ENCODE data around the gene SEPTIN6. TPM values are rescaled to one million over a fixed set of nuclear protein-coding genes. Genes with fewer than 3 reads are reported as not detected.

The SEPTIN6 gene
- total RNA-seq, 1 experiment from 2014 or later: 31.2 TPM

DNA sequence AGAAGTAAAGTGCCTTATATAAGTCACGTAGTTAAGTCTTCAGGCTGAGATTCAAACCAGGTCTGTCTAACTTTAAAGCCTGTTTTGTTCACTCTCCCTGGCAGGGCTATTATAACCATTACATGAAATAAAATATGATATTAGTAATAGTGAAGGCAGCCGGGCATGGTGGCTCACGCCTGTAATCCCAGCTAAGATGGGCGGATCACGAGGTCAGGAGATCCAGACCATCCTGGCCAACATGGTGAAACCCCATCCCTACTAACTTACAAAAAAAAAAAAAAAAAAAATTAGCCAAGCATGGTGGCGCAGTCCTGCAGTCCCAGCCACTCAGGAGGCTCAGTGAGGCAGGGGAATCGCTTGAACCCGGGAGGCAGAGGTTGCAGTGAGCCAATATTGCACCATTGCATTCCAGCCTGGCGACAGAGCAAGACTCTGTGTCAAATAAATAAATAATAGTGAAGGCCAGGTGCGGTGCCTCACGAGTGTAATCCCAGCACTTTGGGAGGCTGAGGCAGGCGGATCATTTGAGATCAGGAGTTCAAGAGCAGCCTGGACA, 43.3 kb upstream of the SEPTIN6 start:
- ChIA-PET CTCF (interaction anchor here (1.6 kb wide), 1 partner anchor 126 kb away, joined by 3 read pairs; no protein-coding TSS in a partner anchor), POLR2A (no interaction called here)
- Histone ChIP-seq H3K36me3 (ENCODE audit: control insufficient read depth, insufficient read depth, low read length) (no peaks in the 10 kb centered on the region), H3K4me3 (ENCODE audit: low read depth in 2 of 2, low read length in 2 of 2) (no peak overlapping the region), H3K27ac (ENCODE audit: low read length) (no peak overlapping the region), H3K4me1 (ENCODE audit: control insufficient read depth, insufficient read depth, low read length) (peaks cover 8% of the 10 kb centered on the region; the same call in 1 of the 2 replicates), H3K27me3 (ENCODE audit: control insufficient read depth, insufficient read depth, low read length) (no peaks in the 10 kb centered on the region), H3K9me3 (ENCODE audit: control insufficient read depth, insufficient read depth, low read depth, low read length) (no peaks in the 10 kb centered on the region)
- no peak for ATAC-seq
- intact Hi-C loops (cut with micrococcal nuclease; ENCODE audit: unreplicated experiment): no loop called here
- no TSS peak for BruUV-seq (replicated peaks)
- no peak for TF ChIP-seq POLR2AphosphoS5 (IDR thresholded peaks at IDR 0.05; ENCODE audit: low read depth, low read length)
- in situ Hi-C loops (cut with HindIII; ENCODE audit: low pct_unique_long_range_greater_than_20kb, low sequenced_read_pairs): no loop called here
- DNase-seq (ENCODE audit: low read depth, low spot score): no peak

DNA sequence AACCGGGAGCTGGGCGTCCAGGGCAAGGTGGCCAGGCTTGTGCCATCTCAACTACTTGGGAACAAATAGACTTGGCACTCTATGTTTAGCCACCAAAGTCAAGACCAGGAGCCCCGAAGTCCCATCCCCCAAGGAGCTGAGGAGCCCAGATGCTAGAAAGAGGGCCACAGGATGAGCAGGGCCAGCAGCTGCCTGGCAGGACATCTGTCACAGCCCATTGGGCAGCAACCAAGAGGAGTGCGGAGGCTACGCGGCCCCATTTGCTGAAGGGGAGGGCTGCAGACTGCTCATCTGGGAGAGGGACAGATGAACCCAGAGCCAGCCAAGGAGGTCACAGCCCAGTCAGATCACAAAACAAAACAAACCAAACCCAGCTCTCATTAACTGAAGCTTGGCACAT, 42.5 kb upstream of the SEPTIN6 start:
- H3K9me3 ChIP-seq (ENCODE audit: control insufficient read depth, insufficient read depth, low read depth, low read length): no peaks in the 10 kb centered on the region
- POLR2A ChIA-PET: interaction anchor here (0.9 kb wide), 1 partner anchor 25 kb away, joined by 3 read pairs; no protein-coding TSS in a partner anchor
- in situ Hi-C loops (cut with HindIII; ENCODE audit: low pct_unique_long_range_greater_than_20kb, low sequenced_read_pairs) (no loop called here), intact Hi-C loops (cut with micrococcal nuclease; ENCODE audit: unreplicated experiment) (no loop called here)
- peaks cover 8% of the 10 kb centered on the region; the same call in 1 of the 2 replicates for H3K4me1 ChIP-seq (ENCODE audit: control insufficient read depth, insufficient read depth, low read length)
- no TSS peak for BruUV-seq (replicated peaks)
- no peaks in the 10 kb centered on the region for H3K36me3 ChIP-seq (ENCODE audit: control insufficient read depth, insufficient read depth, low read length)
- DNase-seq (ENCODE audit: low read depth, low spot score): no peak
- TF ChIP-seq, protein P1, sequence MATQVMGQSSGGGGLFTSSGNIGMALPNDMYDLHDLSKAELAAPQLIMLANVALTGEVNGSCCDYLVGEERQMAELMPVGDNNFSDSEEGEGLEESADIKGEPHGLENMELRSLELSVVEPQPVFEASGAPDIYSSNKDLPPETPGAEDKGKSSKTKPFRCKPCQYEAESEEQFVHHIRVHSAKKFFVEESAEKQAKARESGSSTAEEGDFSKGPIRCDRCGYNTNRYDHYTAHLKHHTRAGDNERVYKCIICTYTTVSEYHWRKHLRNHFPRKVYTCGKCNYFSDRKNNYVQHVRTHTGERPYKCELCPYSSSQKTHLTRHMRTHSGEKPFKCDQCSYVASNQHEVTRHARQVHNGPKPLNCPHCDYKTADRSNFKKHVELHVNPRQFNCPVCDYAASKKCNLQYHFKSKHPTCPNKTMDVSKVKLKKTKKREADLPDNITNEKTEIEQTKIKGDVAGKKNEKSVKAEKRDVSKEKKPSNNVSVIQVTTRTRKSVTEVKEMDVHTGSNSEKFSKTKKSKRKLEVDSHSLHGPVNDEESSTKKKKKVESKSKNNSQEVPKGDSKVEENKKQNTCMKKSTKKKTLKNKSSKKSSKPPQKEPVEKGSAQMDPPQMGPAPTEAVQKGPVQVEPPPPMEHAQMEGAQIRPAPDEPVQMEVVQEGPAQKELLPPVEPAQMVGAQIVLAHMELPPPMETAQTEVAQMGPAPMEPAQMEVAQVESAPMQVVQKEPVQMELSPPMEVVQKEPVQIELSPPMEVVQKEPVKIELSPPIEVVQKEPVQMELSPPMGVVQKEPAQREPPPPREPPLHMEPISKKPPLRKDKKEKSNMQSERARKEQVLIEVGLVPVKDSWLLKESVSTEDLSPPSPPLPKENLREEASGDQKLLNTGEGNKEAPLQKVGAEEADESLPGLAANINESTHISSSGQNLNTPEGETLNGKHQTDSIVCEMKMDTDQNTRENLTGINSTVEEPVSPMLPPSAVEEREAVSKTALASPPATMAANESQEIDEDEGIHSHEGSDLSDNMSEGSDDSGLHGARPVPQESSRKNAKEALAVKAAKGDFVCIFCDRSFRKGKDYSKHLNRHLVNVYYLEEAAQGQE (IDR thresholded peaks at IDR 0.05; ENCODE audit: insufficient read depth in 1 of 2, low read depth in 2 of 2, low read length in 1 of 2): no peak
- TF ChIP-seq SIN3A (IDR thresholded peaks at IDR 0.05; ENCODE audit: borderline replicate concordance, insufficient read depth, low read depth, low read length) (no peak), TCF7L2 (IDR thresholded peaks at IDR 0.05; ENCODE audit: low read depth, low read length) (no peak), POLR2AphosphoS5 (IDR thresholded peaks at IDR 0.05; ENCODE audit: low read depth, low read length) (no peak)
- TF ChIP-seq, protein P2, sequence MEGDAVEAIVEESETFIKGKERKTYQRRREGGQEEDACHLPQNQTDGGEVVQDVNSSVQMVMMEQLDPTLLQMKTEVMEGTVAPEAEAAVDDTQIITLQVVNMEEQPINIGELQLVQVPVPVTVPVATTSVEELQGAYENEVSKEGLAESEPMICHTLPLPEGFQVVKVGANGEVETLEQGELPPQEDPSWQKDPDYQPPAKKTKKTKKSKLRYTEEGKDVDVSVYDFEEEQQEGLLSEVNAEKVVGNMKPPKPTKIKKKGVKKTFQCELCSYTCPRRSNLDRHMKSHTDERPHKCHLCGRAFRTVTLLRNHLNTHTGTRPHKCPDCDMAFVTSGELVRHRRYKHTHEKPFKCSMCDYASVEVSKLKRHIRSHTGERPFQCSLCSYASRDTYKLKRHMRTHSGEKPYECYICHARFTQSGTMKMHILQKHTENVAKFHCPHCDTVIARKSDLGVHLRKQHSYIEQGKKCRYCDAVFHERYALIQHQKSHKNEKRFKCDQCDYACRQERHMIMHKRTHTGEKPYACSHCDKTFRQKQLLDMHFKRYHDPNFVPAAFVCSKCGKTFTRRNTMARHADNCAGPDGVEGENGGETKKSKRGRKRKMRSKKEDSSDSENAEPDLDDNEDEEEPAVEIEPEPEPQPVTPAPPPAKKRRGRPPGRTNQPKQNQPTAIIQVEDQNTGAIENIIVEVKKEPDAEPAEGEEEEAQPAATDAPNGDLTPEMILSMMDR (IDR thresholded peaks at IDR 0.05): no peak
- CTCF ChIA-PET: interaction anchor here (1.6 kb wide), 1 partner anchor 125 kb away, joined by 3 read pairs; no protein-coding TSS in a partner anchor
- H3K27me3 ChIP-seq (ENCODE audit: control insufficient read depth, insufficient read depth, low read length): no peaks in the 10 kb centered on the region
- no peak overlapping the region for H3K4me3 ChIP-seq (ENCODE audit: low read depth in 2 of 2, low read length in 2 of 2)
- ATAC-seq: peak; percentile 43; the same call in 1 of the 2 replicates
- H3K27ac ChIP-seq (ENCODE audit: low read length): no peak overlapping the region

DNA sequence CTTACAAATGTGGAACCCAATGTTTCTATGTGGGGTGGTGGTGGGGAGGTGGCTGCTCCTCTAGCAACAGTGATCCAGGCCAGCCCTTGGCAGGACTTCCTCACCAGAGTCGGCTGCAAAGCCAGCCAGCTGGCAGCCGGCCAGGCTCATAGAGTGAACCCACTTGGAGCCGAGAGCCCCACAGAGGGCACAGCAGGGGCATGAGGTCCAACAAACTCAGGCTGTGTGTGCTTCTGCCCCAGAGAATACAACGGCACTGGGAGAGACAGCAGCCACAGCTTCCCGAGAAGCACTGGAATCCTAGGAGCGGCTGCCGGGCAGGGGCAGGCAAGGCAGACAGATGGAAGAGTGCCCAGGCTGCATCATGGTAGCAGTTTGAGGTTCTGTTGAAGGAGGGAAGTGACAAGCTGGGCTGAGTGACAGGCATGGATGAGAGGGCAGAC, 42.0 kb upstream of the SEPTIN6 start:
- CTCF ChIA-PET: interaction anchor here (0.6 to 1.6 kb wide), 2 partner anchors 14 to 125 kb away, joined by 3 to 7 read pairs; no protein-coding TSS in a partner anchor
- in situ Hi-C loops (cut with HindIII; ENCODE audit: low pct_unique_long_range_greater_than_20kb, low sequenced_read_pairs): no loop called here
- POLR2A ChIA-PET: interaction anchor here (0.9 kb wide), 1 partner anchor 25 kb away, joined by 3 read pairs; no protein-coding TSS in a partner anchor

More for the DNA sequence above, 42.0 kb upstream of the SEPTIN6 start:
- H3K27me3 ChIP-seq (ENCODE audit: control insufficient read depth, insufficient read depth, low read length): no peaks in the 10 kb centered on the region
- no peak overlapping the region for H3K27ac ChIP-seq (ENCODE audit: low read length)
- ATAC-seq (peak; percentile 54), DNase-seq (ENCODE audit: low read depth, low spot score) (no peak)
- no TSS peak for BruUV-seq (replicated peaks)
- TF ChIP-seq TCF7L2 (IDR thresholded peaks at IDR 0.05; ENCODE audit: low read depth, low read length) (no peak), POLR2AphosphoS5 (IDR thresholded peaks at IDR 0.05; ENCODE audit: low read depth, low read length) (no peak)
- TF ChIP-seq, protein P1 (IDR thresholded peaks at IDR 0.05; ENCODE audit: insufficient read depth in 1 of 2, low read depth in 2 of 2, low read length in 1 of 2): no peak
- H3K4me3 ChIP-seq (ENCODE audit: low read depth in 2 of 2, low read length in 2 of 2): no peak overlapping the region
- H3K9me3 ChIP-seq (ENCODE audit: control insufficient read depth, insufficient read depth, low read depth, low read length): no peaks in the 10 kb centered on the region
- intact Hi-C loops (cut with micrococcal nuclease; ENCODE audit: unreplicated experiment): no loop called here
- H3K4me1 ChIP-seq (ENCODE audit: control insufficient read depth, insufficient read depth, low read length): peaks cover 8% of the 10 kb centered on the region; the same call in 1 of the 2 replicates
- no peaks in the 10 kb centered on the region for H3K36me3 ChIP-seq (ENCODE audit: control insufficient read depth, insufficient read depth, low read length)
